Loucy (cell line): ENCODE measurements around the gene CAPRIN2.

Experiments
- H2AFZ ChIP-seq: fragments of 200-600 bp; sonication (generic); 2 replicates; pipeline ENCODE4 v1.6.0; 2016; ENCODE audit warnings: antibody characterized with exemption, mild to moderate bottlenecking, low read length, moderate library complexity
- H3F3A ChIP-seq: fragments of 200-600 bp; 2 replicates; pipeline ENCODE4 v1.6.0; 2016; ENCODE audit warnings: antibody characterized with exemption, low read depth, mild to moderate bottlenecking
- H3K27me3 ChIP-seq: fragments of 200-600 bp; sonication (generic); 2 replicates; pipeline ENCODE4 v1.6.1; 2014; ENCODE audit warnings: low read length, mild to moderate bottlenecking; ENCODE audit not compliant: insufficient read depth, poor library complexity, severe bottlenecking
- H3K36me3 ChIP-seq: fragments of 200-600 bp; sonication (generic); 2 replicates; pipeline ENCODE4 v1.6.1; 2016; ENCODE audit warnings: low read length; ENCODE audit not compliant: insufficient read depth
- H3K4me1 ChIP-seq: fragments of 200-600 bp; sonication (generic); 2 replicates; pipeline ENCODE4 v1.5.1; 2014; ENCODE audit warnings: low read length, mild to moderate bottlenecking; ENCODE audit not compliant: insufficient read depth, poor library complexity, severe bottlenecking
- H3K4me2 ChIP-seq: fragments of 200-600 bp; sonication (generic); 2 replicates; pipeline ENCODE4 v1.6.0; 2014; ENCODE audit warnings: antibody characterized with exemption, low read length, low read depth, mild to moderate bottlenecking; ENCODE audit not compliant: poor library complexity, severe bottlenecking
- H3K4me3 ChIP-seq: fragments of 200-600 bp; sonication (generic); 2 replicates; pipeline ENCODE4 v1.5.1; 2014; ENCODE audit warnings: low read length, mild to moderate bottlenecking, mixed read lengths; ENCODE audit not compliant: poor library complexity, severe bottlenecking
- H3K79me2 ChIP-seq: fragments of 200-600 bp; sonication (generic); 2 replicates; pipeline ENCODE4 v1.6.1; 2014; ENCODE audit warnings: low read length; ENCODE audit not compliant: insufficient read depth
- H3K9ac ChIP-seq: fragments of 200-600 bp; sonication (generic); 2 replicates; pipeline ENCODE4 v1.6.0; 2014; ENCODE audit warnings: mild to moderate bottlenecking, low read depth, low read length, moderate library complexity; ENCODE audit not compliant: poor library complexity, severe bottlenecking
- H3K9me2 ChIP-seq: fragments of 200-600 bp; sonication (generic); replicated peaks from 2 replicates; pipeline ENCODE4 v1.6.1; 2016; ENCODE audit warnings: low read depth, low read length, mixed read lengths
- H3K9me3 ChIP-seq: fragments of 200-600 bp; sonication (generic); 2 replicates; pipeline ENCODE4 v1.6.1; 2014; ENCODE audit warnings: mild to moderate bottlenecking, antibody characterized with exemption, low read length, low read depth; ENCODE audit not compliant: insufficient read depth
- H4K20me1 ChIP-seq: fragments of 200-600 bp; sonication (generic); 2 replicates; pipeline ENCODE4 v1.6.0; 2014; ENCODE audit warnings: antibody characterized with exemption, low read length, mild to moderate bottlenecking; ENCODE audit not compliant: insufficient read depth, poor library complexity, severe bottlenecking
- CTCF ChIP-seq: fragments of 200-600 bp; sonication (generic); conservative IDR thresholded peaks from 2 replicates; pipeline ENCODE4 v1.5.1; 2014; ENCODE audit warnings: mild to moderate bottlenecking, antibody characterized with exemption, low read length
- EZH2phosphoT487 ChIP-seq: fragments of 200-600 bp; IDR thresholded peaks from 2 replicates; pipeline ENCODE4 v1.6.1; 2018; ENCODE audit warnings: antibody characterized with exemption, mild to moderate bottlenecking, moderate library complexity, borderline replicate concordance

The CAPRIN2 gene

GRCh38 chr12:30756074-30756473 is 1.3 kb upstream of the CAPRIN2 start:
- no peaks in the 10 kb centered on the region for H3K27me3 ChIP-seq
- TF ChIP-seq CTCF (no peak), EZH2phosphoT487 (no peak)
- no peaks in the 10 kb centered on the region for H3K9me3 ChIP-seq
- no peaks in the 10 kb centered on the region for H4K20me1 ChIP-seq
- peaks cover 8% of the 10 kb centered on the region for H3K79me2 ChIP-seq
- H3K9ac ChIP-seq = no peak overlapping the region
- no peaks in the 10 kb centered on the region for H3K36me3 ChIP-seq
- no peak overlapping the region for H3K4me2 ChIP-seq
- no peak overlapping the region for H3K4me3 ChIP-seq
- no peak overlapping the region for H2AFZ ChIP-seq
- H3F3A ChIP-seq = no peaks in the 10 kb centered on the region
- H3K9me2 ChIP-seq = no peaks in the 10 kb centered on the region
- peaks cover 23% of the 10 kb centered on the region for H3K4me1 ChIP-seq

- H3K4me3 ChIP-seq = peak overlapping the region; percentile 96
- H3K27me3 ChIP-seq = no peaks in the 10 kb centered on the region
- peak overlapping the region; percentile 82 for H2AFZ ChIP-seq
- peaks cover 30% of the 10 kb centered on the region for H3K4me1 ChIP-seq
- no peak overlapping the region for H3K9ac ChIP-seq
- peaks cover 11% of the 10 kb centered on the region for H3K79me2 ChIP-seq
- no peak for TF ChIP-seq CTCF
- no peak for TF ChIP-seq EZH2phosphoT487
- no peaks in the 10 kb centered on the region for H3K36me3 ChIP-seq
- no peaks in the 10 kb centered on the region for H3K9me2 ChIP-seq
- H3K4me2 ChIP-seq = peak overlapping the region; percentile 64
- no peaks in the 10 kb centered on the region for H3K9me3 ChIP-seq
- no peaks in the 10 kb centered on the region for H4K20me1 ChIP-seq
- no peaks in the 10 kb centered on the region for H3F3A ChIP-seq
These were observed 628 bp upstream of the CAPRIN2 start for GRCh38 chr12:30755395-30755762.

- Histone ChIP-seq H4K20me1 (no peaks in the 10 kb centered on the region), H3K4me1 (peaks cover 40% of the 10 kb centered on the region), H3K36me3 (no peaks in the 10 kb centered on the region), H3F3A (no peaks in the 10 kb centered on the region), H3K79me2 (peaks cover 14% of the 10 kb centered on the region), H3K4me2 (peak overlapping the region; percentile 90), H3K9me2 (no peaks in the 10 kb centered on the region), H3K9me3 (no peaks in the 10 kb centered on the region), H3K27me3 (no peaks in the 10 kb centered on the region), H3K4me3 (peak overlapping the region; percentile 96), H2AFZ (peak overlapping the region; percentile 97), H3K9ac (peak overlapping the region; percentile 82)
- TF ChIP-seq CTCF (no peak), EZH2phosphoT487 (no peak)
These were observed 385 bp downstream of the CAPRIN2 start for GRCh38 chr12:30754383-30754749.
